Choroid plexus epithelial cell (primary cell): ENCODE measurements around the gene PUSL1.

Source experiments
- DNase-seq: peaks from one replicate; pipeline ENCODE4 v3.0.0-alpha.2; 2010; ENCODE audit warnings: low read depth
- H3K4me3 ChIP-seq: 2 replicates; pipeline ENCODE4 v1.5.1; 2011; ENCODE audit warnings: low read depth, mild to moderate bottlenecking, control low read depth, low read length, moderate library complexity
- CTCF ChIP-seq: conservative IDR thresholded peaks from 2 replicates; pipeline ENCODE4 v1.5.1; 2011; ENCODE audit warnings: low read depth, mild to moderate bottlenecking, control low read depth, inconsistent platforms, low read length, moderate library complexity

PUSL1 gene

DNA sequence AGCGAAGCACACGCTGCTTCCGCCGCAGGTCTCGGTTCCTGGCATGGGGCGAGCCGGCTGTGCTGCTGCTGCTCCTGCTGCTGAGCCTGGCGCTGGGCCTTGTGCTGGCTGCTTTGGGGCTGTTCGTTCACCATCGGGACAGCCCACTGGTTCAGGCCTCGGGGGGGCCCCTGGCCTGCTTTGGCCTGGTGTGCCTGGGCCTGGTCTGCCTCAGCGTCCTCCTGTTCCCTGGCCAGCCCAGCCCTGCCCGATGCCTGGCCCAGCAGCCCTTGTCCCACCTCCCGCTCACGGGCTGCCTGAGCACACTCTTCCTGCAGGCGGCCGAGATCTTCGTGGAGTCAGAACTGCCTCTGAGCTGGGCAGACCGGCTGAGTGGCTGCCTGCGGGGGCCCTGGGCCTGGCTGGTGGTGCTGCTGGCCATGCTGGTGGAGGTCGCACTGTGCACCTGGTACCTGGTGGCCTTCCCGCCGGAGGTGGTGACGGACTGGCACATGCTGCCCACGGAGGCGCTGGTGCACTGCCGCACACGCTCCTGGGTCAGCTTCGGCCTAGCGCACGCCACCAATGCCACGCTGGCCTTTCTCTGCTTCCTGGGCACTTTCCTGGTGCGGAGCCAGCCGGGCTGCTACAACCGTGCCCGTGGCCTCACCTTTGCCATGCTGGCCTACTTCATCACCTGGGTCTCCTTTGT lies 25.3 kb downstream of the PUSL1 start:
- DNase-seq = no peak
- no peak for TF ChIP-seq CTCF
- no peak overlapping the region for H3K4me3 ChIP-seq

DNA sequence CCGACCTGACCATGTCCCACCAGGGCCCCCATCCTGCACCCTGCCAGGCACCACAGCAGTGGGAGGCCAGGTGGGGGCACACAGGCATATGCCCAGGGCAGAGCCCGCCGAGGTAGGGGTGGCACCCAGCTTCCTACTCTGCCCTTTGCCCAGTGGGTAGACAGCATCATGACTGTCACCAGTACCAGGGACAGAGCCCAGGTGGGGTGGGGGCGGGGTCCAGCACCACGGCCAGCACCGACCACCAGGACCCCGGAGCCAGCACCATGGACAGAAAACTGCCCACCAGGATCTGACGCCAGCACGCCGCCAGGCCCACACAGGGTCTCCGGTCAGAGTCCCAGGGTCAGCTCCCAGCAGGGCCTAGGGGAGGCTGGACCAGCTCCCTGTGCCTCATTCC lies 26.4 kb downstream of the PUSL1 start:
- no peak for DNase-seq
- TF ChIP-seq CTCF = no peak
- no peak overlapping the region for H3K4me3 ChIP-seq

- no peak for DNase-seq
- no peak for TF ChIP-seq CTCF
Measured at GRCh38 chr1:1335283-1335682, 26.9 kb downstream of the PUSL1 start.

GRCh38 chr1:1335792-1336248 lies 27.4 kb downstream of the PUSL1 start:
- no peak for TF ChIP-seq CTCF
- DNase-seq = no peak
- no peak overlapping the region for H3K4me3 ChIP-seq

More at GRCh38 chr1:1335283-1335682, 26.9 kb downstream of the PUSL1 start:
- H3K4me3 ChIP-seq = no peak overlapping the region

GRCh38 chr1:1336446-1336845 lies 28.0 kb downstream of the PUSL1 start:
- TF ChIP-seq CTCF = no peak
- no peak overlapping the region for H3K4me3 ChIP-seq
- no peak for DNase-seq

DNA sequence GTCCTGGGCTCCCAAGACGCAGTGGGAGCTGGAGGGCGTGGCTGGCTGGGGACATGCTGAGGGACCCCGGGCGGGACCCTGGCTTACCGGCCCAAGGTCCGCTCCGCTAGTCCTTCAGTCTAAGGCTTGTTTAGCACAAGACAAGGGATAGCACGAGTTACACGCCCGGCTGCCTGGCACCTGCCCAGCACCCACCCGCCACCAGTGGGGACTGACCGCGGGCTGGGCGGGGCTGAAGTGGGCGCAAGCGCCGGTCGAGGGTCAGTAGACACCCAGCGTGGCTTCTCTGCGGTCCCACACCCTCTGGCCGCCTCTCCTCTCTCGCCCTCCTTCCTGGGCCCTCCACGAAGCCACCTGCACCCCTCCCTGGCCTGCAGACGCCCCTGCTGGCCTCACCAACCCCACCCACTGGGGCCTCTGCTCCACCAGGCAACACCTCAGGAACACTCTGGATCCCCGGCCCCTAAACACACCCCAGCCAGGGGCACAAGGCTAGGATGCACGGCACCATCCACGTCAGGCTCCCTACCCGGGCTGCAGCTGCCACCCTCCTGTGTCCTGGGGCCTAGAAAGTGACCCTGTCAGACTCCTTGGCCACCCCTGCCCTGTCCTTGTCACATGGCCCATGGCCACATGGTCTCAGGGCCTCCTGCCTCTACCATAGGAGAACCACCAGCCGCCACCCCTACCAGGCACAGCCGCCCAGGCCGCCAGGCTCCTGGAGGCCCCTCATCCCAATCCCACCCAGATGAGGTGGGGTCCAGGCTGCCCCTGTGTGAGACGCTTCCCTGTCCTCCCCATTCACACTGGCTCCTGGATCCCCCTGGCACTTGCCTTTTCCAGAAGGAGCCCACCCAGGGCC lies 28.8 kb downstream of the PUSL1 start:
- H3K4me3 ChIP-seq = no peak overlapping the region
- no peak for TF ChIP-seq CTCF
- no peak for DNase-seq
